IPS-15b (cell line): ENCODE measurements around the gene SNX30.

Source experiments
- H3K27me3 ChIP-seq: one replicate; pipeline ENCODE4 v1.6.1; 2013; ENCODE audit warnings: low read length; ENCODE audit not compliant: control insufficient read depth, insufficient read depth
- H3K36me3 ChIP-seq: one replicate; pipeline ENCODE4 v1.6.1; 2013; ENCODE audit warnings: low read length; ENCODE audit not compliant: control insufficient read depth, insufficient read depth
- H3K4me1 ChIP-seq: one replicate; pipeline ENCODE4 v1.6.1; 2013; ENCODE audit warnings: mild to moderate bottlenecking, low read length; ENCODE audit not compliant: control insufficient read depth, insufficient read depth
- H3K4me3 ChIP-seq: one replicate; pipeline ENCODE4 v1.5.1; 2013; ENCODE audit warnings: low read depth, low read length
- H3K9ac ChIP-seq: one replicate; pipeline ENCODE4 v1.6.1; 2013; ENCODE audit warnings: low read depth, mild to moderate bottlenecking, low read length
- H3K9me3 ChIP-seq: one replicate; pipeline ENCODE4 v1.6.1; 2013; ENCODE audit warnings: mild to moderate bottlenecking, low read length; ENCODE audit not compliant: control insufficient read depth, insufficient read depth

Gene SNX30

GRCh38 chr9:112900901-112901300 lies 150.3 kb downstream of the SNX30 start:
- Histone ChIP-seq H3K9me3 (no peaks in the 10 kb centered on the region), H3K27me3 (peaks cover 2% of the 10 kb centered on the region), H3K4me3 (no peak overlapping the region), H3K36me3 (no peaks in the 10 kb centered on the region), H3K4me1 (no peaks in the 10 kb centered on the region), H3K9ac (no peak overlapping the region)

DNA sequence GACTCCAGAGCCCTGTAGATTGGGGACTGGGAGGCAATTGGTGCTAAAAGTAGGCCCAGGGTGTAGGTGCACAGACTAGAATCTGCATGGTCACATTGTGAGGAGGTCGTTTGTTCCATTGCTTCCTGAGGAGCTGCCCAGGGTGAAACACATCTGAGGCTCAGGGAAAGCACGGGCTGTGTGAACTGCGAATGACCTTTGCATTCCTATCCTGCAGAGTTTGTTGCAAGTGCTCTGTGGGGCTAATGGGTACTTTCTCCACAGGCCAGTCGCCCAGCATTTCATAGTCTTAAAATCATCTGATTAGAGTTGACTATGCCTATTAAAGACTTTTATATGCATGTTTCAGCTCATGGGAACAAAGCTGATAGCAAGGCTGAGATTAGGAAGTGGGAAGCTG lies 154.5 kb downstream of the SNX30 start:
- Histone ChIP-seq H3K9me3 (no peaks in the 10 kb centered on the region), H3K27me3 (peaks cover 2% of the 10 kb centered on the region), H3K4me1 (no peaks in the 10 kb centered on the region), H3K4me3 (no peak overlapping the region), H3K9ac (no peak overlapping the region), H3K36me3 (no peaks in the 10 kb centered on the region)

DNA sequence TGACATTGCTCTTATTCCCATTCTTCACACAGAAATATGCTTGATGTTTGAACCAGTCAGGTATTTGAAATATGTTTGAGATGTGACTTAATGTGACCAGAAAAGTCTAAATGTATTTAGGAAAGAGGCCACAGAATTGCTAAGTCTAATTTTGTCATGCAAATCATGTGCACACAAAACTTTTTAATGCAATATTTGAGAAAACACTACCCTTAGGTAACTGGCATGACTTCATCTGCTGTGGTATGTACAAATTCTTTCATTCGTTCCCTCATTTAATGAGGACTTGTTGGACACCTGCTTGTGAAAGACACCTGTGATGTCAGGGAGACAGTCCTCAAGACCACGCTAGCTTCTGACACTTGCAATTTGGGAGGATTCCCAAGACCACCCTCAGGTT lies 161.2 kb downstream of the SNX30 start:
- Histone ChIP-seq H3K9me3 (no peaks in the 10 kb centered on the region), H3K27me3 (peaks cover 3% of the 10 kb centered on the region), H3K9ac (no peak overlapping the region), H3K4me1 (no peaks in the 10 kb centered on the region), H3K4me3 (no peak overlapping the region), H3K36me3 (no peaks in the 10 kb centered on the region)

- Histone ChIP-seq H3K4me1 (no peaks in the 10 kb centered on the region), H3K36me3 (no peaks in the 10 kb centered on the region), H3K4me3 (no peak overlapping the region), H3K27me3 (peaks cover 4% of the 10 kb centered on the region), H3K9me3 (no peaks in the 10 kb centered on the region), H3K9ac (no peak overlapping the region)
Measured at GRCh38 chr9:112912636-112913035, 162.1 kb downstream of the SNX30 start.

DNA sequence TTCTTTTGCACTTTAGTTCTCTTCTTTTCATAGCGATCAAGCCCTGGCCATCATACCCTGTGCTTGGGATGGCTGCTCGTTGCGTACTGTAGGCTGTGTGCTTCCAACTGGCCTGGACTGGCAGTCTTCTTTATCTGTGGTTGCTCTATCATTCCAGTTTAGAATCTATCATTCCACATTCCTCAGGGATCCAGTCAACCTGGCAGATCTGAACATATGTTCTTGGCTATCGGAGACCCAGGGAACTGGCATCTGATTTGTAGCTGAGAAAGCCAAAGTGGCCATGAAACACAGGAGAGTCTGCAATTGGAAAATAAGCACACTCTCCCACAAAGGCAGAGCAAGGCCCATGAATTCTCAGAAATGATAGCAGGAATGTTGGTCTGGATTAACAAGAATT lies 162.8 kb downstream of the SNX30 start:
- Histone ChIP-seq H3K27me3 (peaks cover 10% of the 10 kb centered on the region), H3K4me3 (no peak overlapping the region), H3K9ac (no peak overlapping the region), H3K4me1 (no peaks in the 10 kb centered on the region), H3K36me3 (no peaks in the 10 kb centered on the region), H3K9me3 (no peaks in the 10 kb centered on the region)

- Histone ChIP-seq H3K36me3 (no peaks in the 10 kb centered on the region), H3K4me1 (no peaks in the 10 kb centered on the region), H3K4me3 (no peak overlapping the region), H3K27me3 (peaks cover 10% of the 10 kb centered on the region), H3K9me3 (no peaks in the 10 kb centered on the region), H3K9ac (no peak overlapping the region)
Measured at GRCh38 chr9:112914524-112914923, 164.0 kb downstream of the SNX30 start.

DNA sequence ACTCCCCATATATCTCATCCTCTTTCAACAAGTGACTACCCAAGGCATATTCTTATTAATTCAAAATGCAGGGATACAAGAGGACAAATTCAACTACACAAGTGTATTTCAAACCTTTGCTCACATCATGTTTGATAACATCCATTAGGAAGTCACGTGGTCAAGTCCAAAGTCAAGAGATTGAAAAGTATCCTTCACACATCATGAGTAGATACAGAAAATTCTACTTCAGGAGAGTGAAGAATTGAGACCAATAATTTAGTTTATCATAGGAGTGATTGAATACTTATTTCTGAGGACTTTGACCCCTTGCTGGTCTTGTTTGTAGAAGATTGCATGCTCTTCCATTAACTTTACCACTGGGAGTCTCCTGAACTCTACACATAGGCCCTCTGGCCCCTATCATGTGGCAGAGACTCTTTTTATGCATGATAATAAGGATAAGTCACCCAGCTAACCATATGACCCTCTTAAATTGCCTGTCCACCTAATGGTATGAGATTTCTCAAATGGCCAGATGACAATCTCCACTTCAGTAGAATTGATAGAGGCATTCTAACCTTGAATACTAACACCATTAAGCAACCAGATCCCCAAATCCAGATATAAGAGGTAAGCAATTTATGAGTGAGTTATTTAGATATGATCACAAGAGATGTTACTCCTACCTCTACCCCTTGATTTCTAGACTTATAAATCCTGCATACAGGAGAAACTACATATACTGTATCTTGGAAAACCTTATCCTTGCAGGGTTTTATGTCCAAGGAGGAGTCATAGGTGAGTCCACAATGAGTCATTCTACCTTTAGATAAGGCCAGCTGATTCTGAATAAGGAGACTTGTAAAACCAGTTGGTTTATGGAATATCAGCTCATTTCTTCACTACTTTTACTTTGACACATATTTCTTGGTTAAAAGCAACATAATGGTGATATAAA lies 166.8 kb downstream of the SNX30 start:
- no peak overlapping the region for H3K4me3 ChIP-seq
- no peak overlapping the region for H3K9ac ChIP-seq
- no peaks in the 10 kb centered on the region for H3K4me1 ChIP-seq
- no peaks in the 10 kb centered on the region for H3K9me3 ChIP-seq
- H3K36me3 ChIP-seq = no peaks in the 10 kb centered on the region
- H3K27me3 ChIP-seq = peaks cover 11% of the 10 kb centered on the region

- Histone ChIP-seq H3K36me3 (no peaks in the 10 kb centered on the region), H3K27me3 (peaks cover 11% of the 10 kb centered on the region), H3K9ac (no peak overlapping the region), H3K9me3 (no peaks in the 10 kb centered on the region), H3K4me3 (no peak overlapping the region), H3K4me1 (no peaks in the 10 kb centered on the region)
Measured at GRCh38 chr9:112917987-112918362, 167.4 kb downstream of the SNX30 start.

- Histone ChIP-seq H3K4me3 (no peak overlapping the region), H3K4me1 (no peaks in the 10 kb centered on the region), H3K27me3 (peaks cover 11% of the 10 kb centered on the region), H3K9ac (no peak overlapping the region), H3K36me3 (no peaks in the 10 kb centered on the region), H3K9me3 (no peaks in the 10 kb centered on the region)
Measured at GRCh38 chr9:112921549-112921948, 171.0 kb downstream of the SNX30 start.
